Activated T-cell treated with anti-CD3 and anti-CD28 coated beads, Interleukin-2, amount 50 U/mL, for 4 hours (primary cell): ENCODE results near the gene SHROOM3. TPM values are rescaled to one million over a fixed set of nuclear protein-coding genes. Genes with fewer than 3 reads are reported as not detected.

Experiments used
- ATAC-seq, 2 donors: fragments of 200-7000 bp; cut with Tn5 transposase; one replicate each; pipeline ENCODE4 v1.10.0; 2021
- DNase-seq: peaks from one replicate; pipeline ENCODE4 v3.0.0-alpha.2; 2020
- H3K27me3 Mint-ChIP-seq: one replicate; pipeline ENCODE4 v1.8.0; 2021; ENCODE audit warnings: low read depth, mixed read lengths
- H3K36me3 Mint-ChIP-seq: one replicate; pipeline ENCODE4 v1.8.0; 2022; ENCODE audit warnings: mixed read lengths; ENCODE audit not compliant: insufficient read depth
- H3K4me1 Mint-ChIP-seq: one replicate; pipeline ENCODE4 v1.8.0; 2021; ENCODE audit warnings: low read depth, mixed read lengths
- H3K4me3 Mint-ChIP-seq: one replicate; pipeline ENCODE4 v1.8.0; 2021; ENCODE audit warnings: mild to moderate bottlenecking, moderate library complexity, mixed read lengths
- H3K9me3 Mint-ChIP-seq: one replicate; pipeline ENCODE4 v1.8.0; 2021; ENCODE audit warnings: mixed read lengths
- total RNA-seq, 3 donors: library from RNA; stranded (reverse); gene quantifications; one replicate each; pipeline ENCODE4 v1.2.1, GENCODE V29; 2021

The SHROOM3 gene
- total RNA-seq, 3 donors from 2014 or later: 0.05 to 0.33 (median 0.08) TPM

DNA sequence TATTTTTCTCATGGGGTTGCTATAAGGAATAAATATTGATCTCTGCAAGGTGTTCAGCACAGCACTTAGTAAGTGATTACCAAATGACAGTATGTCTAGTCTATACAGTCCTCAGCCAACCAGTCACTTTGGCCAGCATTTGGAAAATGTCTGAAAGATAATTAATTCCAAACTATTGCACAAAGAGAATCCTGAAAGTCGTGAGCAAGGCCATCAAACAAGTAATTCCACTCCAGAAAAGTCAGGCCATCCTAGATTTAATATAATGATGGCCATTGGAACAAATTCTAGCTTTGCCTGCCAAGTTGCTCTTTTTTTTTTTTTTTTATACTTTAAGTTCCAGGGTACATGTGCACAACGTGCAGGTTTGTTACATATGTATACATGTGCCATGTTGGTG is 96.6 kb downstream of the SHROOM3 start:
- DNase-seq (no peak), ATAC-seq (no peak)
- H3K36me3 Mint-ChIP-seq: no peaks in the 10 kb centered on the region
- H3K4me1 Mint-ChIP-seq: no peaks in the 10 kb centered on the region
- no peaks in the 10 kb centered on the region for H3K9me3 Mint-ChIP-seq
- H3K27me3 Mint-ChIP-seq: peaks cover 10% of the 10 kb centered on the region
- no peak overlapping the region for H3K4me3 Mint-ChIP-seq

- Mint-ChIP-seq H3K27me3 (peaks cover 10% of the 10 kb centered on the region), H3K4me3 (no peak overlapping the region), H3K9me3 (no peaks in the 10 kb centered on the region), H3K36me3 (no peaks in the 10 kb centered on the region), H3K4me1 (no peaks in the 10 kb centered on the region)
- DNase-seq (no peak), ATAC-seq (no peak)
These were observed 97.8 kb downstream of the SHROOM3 start for GRCh38 chr4:76532805-76533204.

GRCh38 chr4:76533314-76533713 is 98.3 kb downstream of the SHROOM3 start:
- Mint-ChIP-seq H3K4me1 (no peaks in the 10 kb centered on the region), H3K9me3 (no peaks in the 10 kb centered on the region), H3K4me3 (no peak overlapping the region), H3K27me3 (peaks cover 10% of the 10 kb centered on the region), H3K36me3 (no peaks in the 10 kb centered on the region)
- DNase-seq: no peak
- ATAC-seq: no peak

DNA sequence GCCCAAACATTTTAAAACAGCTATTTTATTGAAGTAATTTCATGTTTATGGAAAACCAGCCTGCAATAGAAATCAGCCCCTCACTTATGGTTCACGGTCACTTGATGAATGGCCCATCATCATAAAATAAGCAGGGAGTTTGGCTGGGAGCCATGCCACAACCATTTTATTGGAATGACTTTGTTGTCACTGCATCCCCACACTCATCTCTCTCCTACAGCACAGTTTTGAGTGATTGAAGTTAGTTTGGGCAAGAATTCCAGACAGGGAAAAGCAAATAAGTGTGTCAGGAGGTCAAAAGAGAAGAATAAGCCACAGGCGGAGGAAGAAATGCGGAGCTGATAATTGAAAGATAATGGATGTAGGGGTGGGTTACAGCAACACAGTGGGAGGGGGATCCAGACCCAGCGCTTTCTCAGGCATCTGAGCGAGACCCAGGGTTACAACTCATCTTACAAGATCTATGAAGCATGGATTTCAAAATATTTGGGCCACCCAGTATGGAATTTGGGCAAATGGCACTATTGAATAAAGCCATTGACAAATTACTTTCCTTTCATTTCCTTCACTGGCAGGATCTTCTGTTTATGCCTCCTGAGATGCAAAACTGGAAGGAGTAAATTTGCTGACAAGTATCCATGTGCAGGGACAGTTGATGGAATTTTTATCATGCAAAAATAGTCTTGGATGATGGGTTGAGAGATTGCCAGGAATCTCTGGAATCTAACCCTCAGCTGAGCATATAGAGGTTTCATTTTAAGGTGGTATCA is 100.8 kb downstream of the SHROOM3 start:
- DNase-seq (no peak), ATAC-seq (no peak)
- Mint-ChIP-seq H3K27me3 (peaks cover 3% of the 10 kb centered on the region), H3K4me1 (no peaks in the 10 kb centered on the region), H3K9me3 (no peaks in the 10 kb centered on the region), H3K4me3 (no peak overlapping the region), H3K36me3 (no peaks in the 10 kb centered on the region)

DNA sequence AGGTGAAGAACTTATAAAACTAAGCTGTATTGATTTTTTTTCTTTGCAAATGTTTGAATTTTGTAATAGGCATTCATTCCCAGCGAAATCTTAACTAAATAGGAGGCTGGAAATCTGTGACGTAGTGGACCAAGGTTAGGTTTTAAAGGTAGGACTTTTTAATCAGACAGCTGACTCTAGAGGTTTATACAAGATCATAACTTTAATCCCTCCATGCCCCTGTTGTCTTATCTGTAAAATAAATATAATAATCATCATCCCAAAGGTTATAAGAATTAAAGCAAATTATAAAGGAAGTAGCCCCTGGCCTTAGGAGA is 101.3 kb downstream of the SHROOM3 start:
- Mint-ChIP-seq H3K4me3 (no peak overlapping the region), H3K9me3 (no peaks in the 10 kb centered on the region), H3K27me3 (peaks cover 3% of the 10 kb centered on the region), H3K36me3 (no peaks in the 10 kb centered on the region), H3K4me1 (no peaks in the 10 kb centered on the region)
- ATAC-seq (no peak), DNase-seq (no peak)

GRCh38 chr4:76538296-76538695 is 103.3 kb downstream of the SHROOM3 start:
- no peak for DNase-seq
- Mint-ChIP-seq H3K4me1 (no peaks in the 10 kb centered on the region), H3K9me3 (no peaks in the 10 kb centered on the region), H3K27me3 (no peaks in the 10 kb centered on the region), H3K36me3 (no peaks in the 10 kb centered on the region), H3K4me3 (no peak overlapping the region)
- ATAC-seq: no peak

- no peaks in the 10 kb centered on the region for H3K27me3 Mint-ChIP-seq
- no peak for ATAC-seq
- H3K4me1 Mint-ChIP-seq: peaks cover 5% of the 10 kb centered on the region
- no peaks in the 10 kb centered on the region for H3K36me3 Mint-ChIP-seq
- no peak overlapping the region for H3K4me3 Mint-ChIP-seq
- no peaks in the 10 kb centered on the region for H3K9me3 Mint-ChIP-seq
- DNase-seq: no peak
These were observed 105.0 kb downstream of the SHROOM3 start for GRCh38 chr4:76539979-76540378.

DNA sequence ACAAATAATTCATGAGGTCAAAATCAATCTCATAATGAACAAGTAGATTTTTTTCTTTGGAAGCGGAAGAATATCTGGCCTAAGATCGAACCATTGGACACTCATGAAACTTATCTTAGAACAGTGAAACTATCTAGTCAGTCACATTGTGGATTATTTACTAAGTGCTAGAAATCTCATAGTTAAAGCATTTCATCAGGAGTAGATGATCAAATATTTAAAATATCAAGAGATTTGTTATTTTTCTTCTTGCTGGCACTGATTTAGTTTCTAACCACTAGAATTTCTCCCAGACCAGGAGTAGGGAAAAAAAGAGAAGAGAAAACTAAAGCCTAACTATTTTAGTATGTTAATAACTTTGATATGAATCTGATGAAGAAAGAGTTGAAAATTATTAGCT is 105.5 kb downstream of the SHROOM3 start:
- H3K4me1 Mint-ChIP-seq: peaks cover 10% of the 10 kb centered on the region
- DNase-seq: no peak
- no peak overlapping the region for H3K4me3 Mint-ChIP-seq
- no peak for ATAC-seq
- H3K9me3 Mint-ChIP-seq: no peaks in the 10 kb centered on the region
- no peaks in the 10 kb centered on the region for H3K27me3 Mint-ChIP-seq
- no peaks in the 10 kb centered on the region for H3K36me3 Mint-ChIP-seq

GRCh38 chr4:76543378-76543777 is 108.3 kb downstream of the SHROOM3 start:
- Mint-ChIP-seq H3K4me1 (peaks cover 12% of the 10 kb centered on the region), H3K36me3 (no peaks in the 10 kb centered on the region), H3K4me3 (no peak overlapping the region), H3K9me3 (no peaks in the 10 kb centered on the region), H3K27me3 (no peaks in the 10 kb centered on the region)
- DNase-seq (no peak), ATAC-seq (no peak)

DNA sequence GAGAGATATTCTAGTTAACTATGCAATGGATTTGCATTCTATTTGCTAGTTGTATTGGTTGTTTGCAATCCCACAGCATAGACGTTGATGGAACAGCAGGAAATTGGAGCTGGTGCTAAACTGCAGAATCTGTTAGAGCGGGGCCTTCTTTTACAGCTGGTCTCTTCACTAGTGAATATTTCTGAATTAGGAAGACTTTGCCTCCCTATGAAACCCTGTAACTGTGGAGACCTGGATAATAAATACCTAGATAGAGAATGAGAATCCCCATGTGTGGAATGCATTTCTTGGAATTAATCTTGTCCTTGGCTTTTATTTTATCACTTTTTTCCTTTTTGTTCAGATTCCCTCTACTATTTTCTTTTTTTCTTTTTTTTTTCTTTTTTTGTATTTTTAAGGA is 109.7 kb downstream of the SHROOM3 start:
- Mint-ChIP-seq H3K27me3 (no peaks in the 10 kb centered on the region), H3K36me3 (no peaks in the 10 kb centered on the region), H3K4me1 (peaks cover 12% of the 10 kb centered on the region), H3K9me3 (no peaks in the 10 kb centered on the region), H3K4me3 (no peak overlapping the region)
- no peak for DNase-seq
- no peak for ATAC-seq

DNA sequence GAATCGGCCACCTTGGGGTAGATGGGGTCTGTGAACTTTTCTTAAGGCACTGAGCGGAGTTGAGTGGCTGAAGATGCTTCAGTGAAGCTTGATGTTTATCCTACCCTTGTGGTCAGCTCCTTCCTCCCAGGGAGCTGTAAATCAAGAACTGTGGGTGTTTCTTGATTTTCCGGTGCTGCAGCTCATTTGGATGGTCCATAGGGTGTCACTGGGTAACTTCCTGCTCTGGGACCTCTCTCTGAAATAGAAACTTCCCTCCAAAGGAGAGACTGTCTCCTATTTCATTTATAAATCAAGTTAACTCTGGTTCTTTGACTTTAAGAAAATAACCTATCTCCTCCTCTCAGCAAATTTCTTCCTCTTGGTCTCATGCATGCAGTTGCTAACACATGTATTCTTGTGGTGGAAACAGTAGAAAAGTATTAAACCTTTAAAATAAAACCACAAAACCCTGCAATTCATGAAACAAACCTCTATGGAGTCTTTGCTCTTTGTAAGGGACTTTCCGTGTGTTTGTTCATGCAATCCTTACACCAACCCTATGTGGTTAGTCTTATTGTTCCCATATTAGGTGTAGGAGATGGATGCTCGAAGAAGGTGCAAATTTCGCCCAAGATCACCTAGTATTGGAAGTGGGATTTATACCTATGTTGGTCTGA is 110.3 kb downstream of the SHROOM3 start:
- Mint-ChIP-seq H3K27me3 (no peaks in the 10 kb centered on the region), H3K4me3 (no peak overlapping the region), H3K9me3 (no peaks in the 10 kb centered on the region), H3K36me3 (no peaks in the 10 kb centered on the region), H3K4me1 (peaks cover 12% of the 10 kb centered on the region)
- DNase-seq (no peak), ATAC-seq (peak in 1 of 2 donors; percentile 37)

DNA sequence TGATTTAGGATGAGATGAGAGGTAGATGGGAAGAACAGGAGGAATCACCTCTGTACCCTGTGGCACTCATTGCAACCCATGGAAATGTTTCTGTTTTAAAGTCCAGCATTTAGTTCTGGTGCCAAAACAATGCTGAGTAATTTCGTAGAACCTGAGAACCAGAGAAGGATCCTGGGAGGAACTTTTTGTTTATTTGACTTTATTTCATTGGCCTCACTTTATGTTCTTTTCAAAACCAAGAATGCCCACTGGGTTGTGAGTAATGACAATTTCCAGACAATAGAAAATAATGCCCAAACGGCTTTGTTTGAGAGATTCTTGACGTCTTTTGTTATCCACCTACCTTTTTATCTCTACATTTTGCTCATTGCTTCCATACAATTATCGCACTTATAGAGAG is 111.3 kb downstream of the SHROOM3 start:
- DNase-seq (no peak), ATAC-seq (no peak)
- H3K9me3 Mint-ChIP-seq: no peaks in the 10 kb centered on the region
- H3K27me3 Mint-ChIP-seq: no peaks in the 10 kb centered on the region
- H3K4me3 Mint-ChIP-seq: no peak overlapping the region
- H3K36me3 Mint-ChIP-seq: no peaks in the 10 kb centered on the region
- H3K4me1 Mint-ChIP-seq: peaks cover 12% of the 10 kb centered on the region

GRCh38 chr4:76546759-76547742 is 112.0 kb downstream of the SHROOM3 start:
- Mint-ChIP-seq H3K36me3 (no peaks in the 10 kb centered on the region), H3K9me3 (no peaks in the 10 kb centered on the region), H3K27me3 (no peaks in the 10 kb centered on the region), H3K4me3 (no peak overlapping the region), H3K4me1 (peaks cover 12% of the 10 kb centered on the region)
- no peak for DNase-seq
- no peak for ATAC-seq

DNA sequence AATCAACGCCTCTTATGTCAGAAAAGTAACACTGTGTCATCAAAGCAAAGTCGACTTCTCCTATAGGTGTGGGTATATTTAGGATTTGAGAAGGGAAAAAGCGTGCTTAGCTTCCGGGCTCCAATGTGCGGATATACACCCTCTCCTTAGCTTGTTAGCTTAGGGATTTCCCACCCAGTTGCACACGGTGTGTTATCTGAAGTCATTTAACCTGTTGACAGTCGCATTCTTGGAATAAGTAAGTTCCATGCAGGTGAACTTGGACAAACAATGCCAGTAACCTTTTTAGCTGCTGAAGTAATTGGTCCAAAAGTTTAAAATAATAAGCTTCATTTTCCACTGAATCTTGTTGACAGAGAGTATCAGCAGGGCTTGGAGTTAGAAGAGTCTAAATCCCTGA is 113.7 kb downstream of the SHROOM3 start:
- no peak for ATAC-seq
- H3K36me3 Mint-ChIP-seq: no peaks in the 10 kb centered on the region
- H3K4me3 Mint-ChIP-seq: no peak overlapping the region
- peaks cover 12% of the 10 kb centered on the region for H3K4me1 Mint-ChIP-seq
- no peaks in the 10 kb centered on the region for H3K27me3 Mint-ChIP-seq
- H3K9me3 Mint-ChIP-seq: no peaks in the 10 kb centered on the region
- no peak for DNase-seq
